HL-60 (cell line): ENCODE data around the gene ACKR4.

Experiments used
- DNase-seq, 2 experiments: peaks; one replicate each; pipeline ENCODE4 v3.0.0-alpha.2; 2010 to 2020; ENCODE audit warnings: low read depth in 1 of 2, low spot score in 1 of 2
- H3K27ac ChIP-seq: fragments of 250-450 bp; sonication (Bioruptor Pico); replicated peaks from 2 replicates; pipeline ENCODE4 v1.5.1; 2020; ENCODE audit warnings: mild to moderate bottlenecking, moderate library complexity
- H3K27me3 ChIP-seq: fragments of 250-450 bp; sonication (Bioruptor Pico); 2 replicates; pipeline ENCODE4 v1.5.1; 2021; ENCODE audit warnings: mild to moderate bottlenecking, moderate library complexity; ENCODE audit not compliant: insufficient read depth, poor library complexity, severe bottlenecking
- H3K4me3 ChIP-seq: replicated peaks from 2 replicates; pipeline ENCODE4 v1.5.1; 2011; ENCODE audit warnings: mild to moderate bottlenecking, control low read depth, low read length; ENCODE audit not compliant: insufficient read depth
- GABPA ChIP-seq: IDR thresholded peaks from 2 replicates; pipeline ENCODE4 v1.6.1; 2012; ENCODE audit warnings: low read depth
- POLR2AphosphoS5 ChIP-seq: IDR thresholded peaks from 2 replicates; pipeline ENCODE4 v1.6.1; 2012; ENCODE audit warnings: low read depth
- SPI1 ChIP-seq: IDR thresholded peaks from 2 replicates; pipeline ENCODE4 v1.6.1; 2012; ENCODE audit warnings: low read depth, mild to moderate bottlenecking, borderline replicate concordance
- TF ChIP-seq, protein P1 (sequence below): IDR thresholded peaks from 2 replicates; pipeline ENCODE4 v1.6.1; 2012; ENCODE audit warnings: low read depth; ENCODE audit not compliant: insufficient replicate concordance
- TF ChIP-seq, protein P2 (sequence below): IDR thresholded peaks from one replicate; pipeline ENCODE4 v1.5.1; 2011; ENCODE audit warnings: low read length, control low read depth, inconsistent platforms; ENCODE audit not compliant: insufficient read depth

ACKR4 gene

DNA sequence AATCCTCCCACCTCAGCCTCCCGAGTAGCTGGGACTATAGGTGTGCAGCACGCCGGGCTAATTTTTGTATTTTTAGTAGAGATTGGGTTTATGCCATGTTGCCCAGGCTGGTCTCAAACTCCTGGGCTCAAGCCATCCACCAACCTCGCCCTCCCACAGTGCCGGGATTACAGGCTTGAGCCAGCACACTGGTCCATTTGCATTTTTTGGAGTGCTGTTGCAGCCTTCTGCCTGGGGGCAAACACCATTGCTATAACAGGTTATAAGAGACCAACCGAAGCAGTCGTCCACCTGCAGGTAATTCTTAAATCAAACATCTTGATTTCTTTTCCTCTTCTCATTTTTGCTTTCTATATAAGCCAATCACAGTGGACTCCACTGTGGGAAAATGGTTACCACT lies 27.7 kb downstream of the ACKR4 start:
- no peak overlapping the region for H3K4me3 ChIP-seq
- TF ChIP-seq, protein P1, sequence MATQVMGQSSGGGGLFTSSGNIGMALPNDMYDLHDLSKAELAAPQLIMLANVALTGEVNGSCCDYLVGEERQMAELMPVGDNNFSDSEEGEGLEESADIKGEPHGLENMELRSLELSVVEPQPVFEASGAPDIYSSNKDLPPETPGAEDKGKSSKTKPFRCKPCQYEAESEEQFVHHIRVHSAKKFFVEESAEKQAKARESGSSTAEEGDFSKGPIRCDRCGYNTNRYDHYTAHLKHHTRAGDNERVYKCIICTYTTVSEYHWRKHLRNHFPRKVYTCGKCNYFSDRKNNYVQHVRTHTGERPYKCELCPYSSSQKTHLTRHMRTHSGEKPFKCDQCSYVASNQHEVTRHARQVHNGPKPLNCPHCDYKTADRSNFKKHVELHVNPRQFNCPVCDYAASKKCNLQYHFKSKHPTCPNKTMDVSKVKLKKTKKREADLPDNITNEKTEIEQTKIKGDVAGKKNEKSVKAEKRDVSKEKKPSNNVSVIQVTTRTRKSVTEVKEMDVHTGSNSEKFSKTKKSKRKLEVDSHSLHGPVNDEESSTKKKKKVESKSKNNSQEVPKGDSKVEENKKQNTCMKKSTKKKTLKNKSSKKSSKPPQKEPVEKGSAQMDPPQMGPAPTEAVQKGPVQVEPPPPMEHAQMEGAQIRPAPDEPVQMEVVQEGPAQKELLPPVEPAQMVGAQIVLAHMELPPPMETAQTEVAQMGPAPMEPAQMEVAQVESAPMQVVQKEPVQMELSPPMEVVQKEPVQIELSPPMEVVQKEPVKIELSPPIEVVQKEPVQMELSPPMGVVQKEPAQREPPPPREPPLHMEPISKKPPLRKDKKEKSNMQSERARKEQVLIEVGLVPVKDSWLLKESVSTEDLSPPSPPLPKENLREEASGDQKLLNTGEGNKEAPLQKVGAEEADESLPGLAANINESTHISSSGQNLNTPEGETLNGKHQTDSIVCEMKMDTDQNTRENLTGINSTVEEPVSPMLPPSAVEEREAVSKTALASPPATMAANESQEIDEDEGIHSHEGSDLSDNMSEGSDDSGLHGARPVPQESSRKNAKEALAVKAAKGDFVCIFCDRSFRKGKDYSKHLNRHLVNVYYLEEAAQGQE = no peak
- TF ChIP-seq POLR2AphosphoS5 (no peak), SPI1 (no peak), GABPA (no peak)
- TF ChIP-seq, protein P2, sequence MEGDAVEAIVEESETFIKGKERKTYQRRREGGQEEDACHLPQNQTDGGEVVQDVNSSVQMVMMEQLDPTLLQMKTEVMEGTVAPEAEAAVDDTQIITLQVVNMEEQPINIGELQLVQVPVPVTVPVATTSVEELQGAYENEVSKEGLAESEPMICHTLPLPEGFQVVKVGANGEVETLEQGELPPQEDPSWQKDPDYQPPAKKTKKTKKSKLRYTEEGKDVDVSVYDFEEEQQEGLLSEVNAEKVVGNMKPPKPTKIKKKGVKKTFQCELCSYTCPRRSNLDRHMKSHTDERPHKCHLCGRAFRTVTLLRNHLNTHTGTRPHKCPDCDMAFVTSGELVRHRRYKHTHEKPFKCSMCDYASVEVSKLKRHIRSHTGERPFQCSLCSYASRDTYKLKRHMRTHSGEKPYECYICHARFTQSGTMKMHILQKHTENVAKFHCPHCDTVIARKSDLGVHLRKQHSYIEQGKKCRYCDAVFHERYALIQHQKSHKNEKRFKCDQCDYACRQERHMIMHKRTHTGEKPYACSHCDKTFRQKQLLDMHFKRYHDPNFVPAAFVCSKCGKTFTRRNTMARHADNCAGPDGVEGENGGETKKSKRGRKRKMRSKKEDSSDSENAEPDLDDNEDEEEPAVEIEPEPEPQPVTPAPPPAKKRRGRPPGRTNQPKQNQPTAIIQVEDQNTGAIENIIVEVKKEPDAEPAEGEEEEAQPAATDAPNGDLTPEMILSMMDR = no peak
- H3K27ac ChIP-seq = no peak overlapping the region
- no peaks in the 10 kb centered on the region for H3K27me3 ChIP-seq
- DNase-seq = no peak

DNA sequence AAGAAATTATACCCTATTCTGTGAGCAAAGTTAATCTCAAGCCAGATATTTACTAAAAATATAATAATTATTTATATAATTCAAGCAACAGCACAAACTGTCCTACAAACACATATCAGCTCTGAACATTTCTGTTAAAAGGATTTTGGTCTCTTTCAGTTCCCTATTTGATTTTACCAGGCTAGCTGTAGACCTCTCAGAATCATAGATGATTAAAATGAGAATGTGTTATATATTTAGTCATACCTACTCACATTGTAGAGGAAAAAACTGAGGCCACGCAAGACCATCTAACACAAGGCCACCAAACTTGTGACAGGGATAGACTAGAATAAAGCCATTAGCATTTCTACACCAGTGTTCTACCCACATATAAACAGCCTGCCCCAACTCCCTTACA lies 28.5 kb downstream of the ACKR4 start:
- H3K4me3 ChIP-seq = no peak overlapping the region
- DNase-seq = no peak
- H3K27me3 ChIP-seq = no peaks in the 10 kb centered on the region
- H3K27ac ChIP-seq = no peak overlapping the region
- TF ChIP-seq, protein P1 = no peak
- TF ChIP-seq GABPA (no peak), POLR2AphosphoS5 (no peak), SPI1 (no peak)
- TF ChIP-seq, protein P2 = no peak

DNA sequence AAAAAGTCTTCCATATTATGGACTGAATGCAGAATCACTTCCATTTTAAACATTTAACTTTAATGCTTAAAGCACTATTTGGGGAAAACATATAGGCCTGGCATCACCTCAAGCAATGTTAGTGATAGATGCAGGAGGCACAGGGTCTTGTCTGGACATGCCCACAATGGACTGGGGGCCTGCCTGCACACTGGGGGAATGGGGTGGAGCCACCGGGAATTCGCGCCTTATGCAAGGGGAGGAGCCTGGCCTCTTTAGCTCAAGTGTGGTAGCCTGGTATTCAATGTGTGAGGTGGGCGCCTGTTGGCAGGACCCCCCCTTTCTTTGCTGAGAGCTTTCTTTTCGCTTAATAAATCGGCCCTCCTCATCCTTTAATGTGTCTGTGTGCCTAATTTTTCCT lies 29.9 kb downstream of the ACKR4 start:
- no peak for DNase-seq
- TF ChIP-seq GABPA (no peak), POLR2AphosphoS5 (no peak)
- TF ChIP-seq, protein P2 = no peak

DNA sequence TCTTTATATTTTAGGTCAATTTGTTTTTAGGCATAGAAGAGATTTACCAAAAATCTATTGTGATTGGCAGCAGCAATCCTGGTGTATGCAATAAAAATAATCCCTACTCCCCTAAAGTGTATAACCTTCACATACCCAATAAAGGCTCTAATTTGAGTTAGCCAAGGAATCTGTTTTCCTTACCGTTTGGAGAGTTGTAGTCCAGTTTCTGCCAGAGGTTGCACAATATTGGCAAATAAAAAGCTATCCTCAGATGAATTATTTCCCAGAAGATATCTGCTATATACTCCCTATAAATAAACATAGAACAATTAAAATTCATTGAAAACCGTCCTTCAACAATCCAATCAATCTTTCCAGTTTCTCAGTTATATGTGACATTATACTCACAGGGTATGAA lies 31.1 kb downstream of the ACKR4 start:
- H3K27me3 ChIP-seq = no peaks in the 10 kb centered on the region
- H3K4me3 ChIP-seq = no peak overlapping the region
- TF ChIP-seq GABPA (no peak), POLR2AphosphoS5 (no peak), SPI1 (no peak)
- TF ChIP-seq, protein P2 = no peak
- TF ChIP-seq, protein P1 = no peak
- H3K27ac ChIP-seq = no peak overlapping the region
- no peak for DNase-seq

More for the DNA sequence above, 29.9 kb downstream of the ACKR4 start:
- H3K27ac ChIP-seq = no peak overlapping the region
- H3K27me3 ChIP-seq = no peaks in the 10 kb centered on the region
- no peak overlapping the region for H3K4me3 ChIP-seq
